Endothelial cell of umbilical vein (primary cell): Measurements from ENCODE around the gene MYO9A. TPM values are rescaled to one million over a fixed set of nuclear protein-coding genes. Genes with fewer than 3 reads are reported as not detected.

ENCODE experiments used
- BruUV-seq: library from RNA; stranded (reverse); fragments of 400-500 nt; replicated peaks from 2 replicates; lab custom pipeline; 2021; lab: Mats Ljungman, UMichigan
- CTCF ChIA-PET: fragments of 300-600, 350-600 bp; sonication (Branson Sonifier 250); formaldehyde crosslinking; loops from one replicate; lab custom pipeline; 2021; ENCODE audit warnings: antibody characterized with exemption, inconsistent platforms; lab: Charles Lee
- POLR2A ChIA-PET: fragments of 300-600, 350-600 bp; sonication (Branson Sonifier 250); formaldehyde crosslinking; loops from one replicate; lab custom pipeline; 2021; ENCODE audit warnings: antibody characterized with exemption, inconsistent platforms; lab: Charles Lee
- DNase-seq: peaks from one replicate; pipeline ENCODE4 v3.0.0-alpha.2; 2011; ENCODE audit warnings: low read depth, low spot score
- FAIRE-seq: peaks from 2 replicates; lab custom pipeline; 2011; peaks lifted over from hg19 to GRCh38; lab: Jason Lieb, UNC
- H2AFZ ChIP-seq: 2 replicates; pipeline ENCODE4 v1.6.0; 2012; ENCODE audit warnings: low read depth, low read length, control low read depth, inconsistent platforms
- H3K27ac ChIP-seq: 2 replicates; pipeline ENCODE4 v1.5.1; 2011; ENCODE audit warnings: low read depth, mild to moderate bottlenecking, control low read depth, low read length, moderate library complexity; ENCODE audit not compliant: insufficient read depth
- H3K27me3 ChIP-seq, 2 experiments: 2 replicates each; pipeline versions ENCODE4 v1.6.0 to v1.6.1; 2011; ENCODE audit warnings: low read length in 2 of 2, mixed read lengths in 1 of 2; ENCODE audit not compliant: control insufficient read depth in 2 of 2, insufficient read depth in 2 of 2
- H3K36me3 ChIP-seq, 2 experiments: 2 replicates in 1 of 2; 3 replicates in 1 of 2; pipeline ENCODE4 v1.5.1; 2011; ENCODE audit warnings: low read length in 2 of 2, mild to moderate bottlenecking in 1 of 2, moderate library complexity in 1 of 2; ENCODE audit not compliant: control insufficient read depth in 2 of 2, insufficient read depth in 2 of 2; ENCODE audit errors: extremely low read depth in 1 of 2
- H3K4me1 ChIP-seq: 3 replicates; pipeline ENCODE4 v1.5.1; 2011; ENCODE audit warnings: mild to moderate bottlenecking, low read length; ENCODE audit not compliant: control insufficient read depth, insufficient read depth; ENCODE audit errors: extremely low read depth
- H3K4me2 ChIP-seq: 2 replicates; pipeline ENCODE4 v1.6.1; 2011; ENCODE audit warnings: low read length, control low read depth, mixed read lengths; ENCODE audit not compliant: insufficient read depth
- H3K4me3 ChIP-seq, 3 experiments: fragments of 200-600 bp in 1 of 3; sonication (generic), shearing (Covaris generic) in 1 of 3; replicated peaks in 1 of 3; 2 replicates each; pipeline ENCODE4 v1.5.1; 2011 to 2016; ENCODE audit warnings: control low read depth in 3 of 3, low read length in 3 of 3, mild to moderate bottlenecking in 2 of 3, inconsistent platforms in 1 of 3, low read depth in 1 of 3, moderate library complexity in 1 of 3; ENCODE audit not compliant: insufficient read depth in 1 of 3
- H3K79me2 ChIP-seq: 2 replicates; pipeline ENCODE4 v1.6.0; 2012; ENCODE audit warnings: low read length, inconsistent platforms; ENCODE audit not compliant: control insufficient read depth, insufficient read depth
- H3K9ac ChIP-seq: replicated peaks from 2 replicates; pipeline ENCODE3; 2011; ENCODE audit warnings: low read length, control low read depth; ENCODE audit not compliant: insufficient read depth; ENCODE audit errors: extremely low read depth
- H3K9me1 ChIP-seq: replicated peaks from 3 replicates; pipeline ENCODE4 v1.6.0; 2011; ENCODE audit warnings: mild to moderate bottlenecking, low read length; ENCODE audit not compliant: control insufficient read depth, insufficient read depth; ENCODE audit errors: extremely low read depth
- H3K9me3 ChIP-seq: replicated peaks from 2 replicates; pipeline ENCODE4 v1.5.1; 2012; ENCODE audit warnings: low read length, inconsistent platforms; ENCODE audit not compliant: control insufficient read depth, insufficient read depth
- H4K20me1 ChIP-seq: replicated peaks from 2 replicates; pipeline ENCODE3; 2011; ENCODE audit warnings: mild to moderate bottlenecking, low read length; ENCODE audit not compliant: control insufficient read depth, insufficient read depth; ENCODE audit errors: extremely low read depth
- CTCF ChIP-seq, 2 donors: IDR thresholded peaks; 1 replicate in 1 of 2; 2 replicates in 1 of 2; pipeline ENCODE4 v1.5.1; 2011; ENCODE audit warnings: low read length in 2 of 2, mild to moderate bottlenecking in 2 of 2, moderate library complexity in 2 of 2, control low read depth in 1 of 2, inconsistent platforms in 1 of 2, low read depth in 1 of 2; ENCODE audit not compliant: insufficient read depth in 1 of 2; ENCODE audit errors: extremely low read depth in 1 of 2
- EZH2 ChIP-seq: IDR thresholded peaks from 2 replicates; pipeline ENCODE4 v1.6.1; 2012; ENCODE audit warnings: borderline replicate concordance, low read depth, mild to moderate bottlenecking, moderate library complexity, low read length, inconsistent platforms; ENCODE audit not compliant: severe bottlenecking
- FOS ChIP-seq: IDR thresholded peaks from 2 replicates; pipeline ENCODE4 v1.6.1; 2011; ENCODE audit warnings: mild to moderate bottlenecking, low read length, moderate library complexity, borderline replicate concordance; ENCODE audit not compliant: insufficient read depth
- GATA2 ChIP-seq: IDR thresholded peaks from 2 replicates; pipeline ENCODE4 v1.7.0; 2011; ENCODE audit warnings: low read depth, mild to moderate bottlenecking, moderate library complexity, mixed read lengths, low read length; ENCODE audit not compliant: insufficient read length, insufficient read depth
- JUN ChIP-seq: IDR thresholded peaks from 2 replicates; pipeline ENCODE4 v1.6.1; 2011; ENCODE audit warnings: borderline replicate concordance, low read depth; ENCODE audit not compliant: insufficient read length, insufficient read depth
- MAX ChIP-seq: IDR thresholded peaks from 2 replicates; pipeline ENCODE4 v1.6.1; 2011; ENCODE audit not compliant: insufficient read depth, insufficient read length
- MYC ChIP-seq: IDR thresholded peaks from one replicate; pipeline ENCODE4 v1.6.1; 2011; ENCODE audit warnings: mild to moderate bottlenecking, low read depth, low read length
- POLR2A ChIP-seq: IDR thresholded peaks from 2 replicates; pipeline ENCODE4 v1.6.1; 2012; ENCODE audit warnings: low read depth, mild to moderate bottlenecking, control low read depth, low read length
- POLR2AphosphoS5 ChIP-seq: IDR thresholded peaks from 2 replicates; pipeline ENCODE4 v1.6.1; 2012; ENCODE audit warnings: low read depth, mild to moderate bottlenecking, control low read depth, low read length, moderate library complexity; ENCODE audit not compliant: insufficient read depth
- dilution Hi-C: fragments of 300-500 bp; cut with MboI; formaldehyde crosslinking; loops from one replicate; pipeline ENCODE4 v1.15.0; 2019; ENCODE audit warnings: low sequenced_read_pairs; ENCODE audit not compliant: extremely low pct_ligation_motif_present
- intact Hi-C: fragments of 100-400 bp; cut with micrococcal nuclease; formaldehyde crosslinking; loops from one replicate; pipeline ENCODE4 v1.10.0; 2022
- polyA plus RNA-seq, 4 experiments: library from polyadenylated mRNA; depleted of rRNA in 3 of 4; stranded (reverse) in 3 of 4; unstranded in 1 of 4; fragments of >200 nt; gene quantifications; 2 replicates each; pipeline versions ENCODE4 v1.2.1 to v1.2.3, GENCODE V29; 2011 to 2012; ENCODE audit warnings: missing spikeins in 1 of 4
- total RNA-seq: library from RNA; stranded (reverse); gene quantifications from 2 replicates; pipeline ENCODE4 v1.2.3, GENCODE V29; 2021

The MYO9A gene
- total and polyA plus RNA-seq, 2 donors (not counting 3 experiments of a cell fraction or from before 2014, with no cell fraction given), result 6.4 to 30.3 TPM

GRCh38 chr15:72009222-72009621, 108.7 kb downstream of the MYO9A start:
- ChIA-PET CTCF (no interaction called here), POLR2A (no interaction called here)
- H3K9ac ChIP-seq, result no peak overlapping the region
- H3K4me2 ChIP-seq, result no peak overlapping the region
- BruUV-seq, result no TSS peak
- no peak overlapping the region for H2AFZ ChIP-seq
- no peaks in the 10 kb centered on the region for H3K27me3 ChIP-seq
- DNase-seq (no peak), FAIRE-seq (no peak)
- TF ChIP-seq GATA2 (no peak), MYC (no peak), JUN (no peak), MAX (no peak), CTCF (IDR thresholded peaks at IDR 0.05; ENCODE audit: extremely low read depth in 1 of 2, insufficient read depth in 1 of 2, low read depth in 1 of 2, low read length in 2 of 2) (no peak), EZH2 (no peak), POLR2AphosphoS5 (no peak), FOS (no peak), POLR2A (no peak)
- intact Hi-C loops, result no loop called here
- H3K27ac ChIP-seq, result no peak overlapping the region
- no peaks in the 10 kb centered on the region for H3K9me1 ChIP-seq
- no peaks in the 10 kb centered on the region for H3K4me1 ChIP-seq
- no peaks in the 10 kb centered on the region for H4K20me1 ChIP-seq
- no peak overlapping the region for H3K4me3 ChIP-seq
- no peaks in the 10 kb centered on the region for H3K9me3 ChIP-seq
- H3K79me2 ChIP-seq, result no peaks in the 10 kb centered on the region
- dilution Hi-C loops, result no loop called here
- no peaks in the 10 kb centered on the region for H3K36me3 ChIP-seq
